Measurements from ENCODE around the gene RAMP3.
"Not testable (repeated sequence)": the region's sequence is repeated elsewhere in the genome, so short reads cannot be mapped to it uniquely, and the experiment has no call there.

The RAMP3 gene

DNA sequence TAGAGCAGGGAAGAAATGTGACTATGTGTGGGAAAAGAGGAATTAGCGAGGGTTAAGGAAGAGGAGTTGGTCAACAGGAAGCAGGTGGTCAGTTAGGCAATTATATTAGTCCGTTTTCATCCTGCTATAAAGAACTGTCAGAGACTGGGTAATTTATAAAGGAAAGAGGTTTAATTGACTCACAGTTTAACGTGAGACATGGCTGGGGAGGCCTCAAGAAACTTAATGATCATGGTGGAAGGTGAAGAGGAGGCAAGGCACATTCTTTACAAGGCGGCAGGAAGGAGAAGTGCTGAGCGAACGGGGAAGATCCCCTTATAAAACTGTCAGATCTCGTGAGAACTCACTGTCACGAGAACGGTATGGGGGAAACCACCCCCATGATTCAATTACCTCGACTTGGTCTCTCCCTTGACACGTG, 35.0 kb downstream of the RAMP3 start:
- no peaks in the 10 kb centered on the region for H3K9me3 ChIP-seq (ENCODE audit: insufficient read depth, low read depth, low read length)
- H3K27ac ChIP-seq (ENCODE audit: low read length), result no peak overlapping the region
- H3K4me3 ChIP-seq (ENCODE audit: low read length), result no peak overlapping the region
- no peaks in the 10 kb centered on the region for H3K27me3 ChIP-seq (ENCODE audit: insufficient read depth, low read length)
- H3K4me1 ChIP-seq (ENCODE audit: insufficient read depth, low read length), result no peaks in the 10 kb centered on the region
- H3K36me3 ChIP-seq (ENCODE audit: insufficient read depth, low read depth, low read length), result no peaks in the 10 kb centered on the region
- H3K9ac ChIP-seq (ENCODE audit: low read depth, low read length), result no peak overlapping the region

DNA sequence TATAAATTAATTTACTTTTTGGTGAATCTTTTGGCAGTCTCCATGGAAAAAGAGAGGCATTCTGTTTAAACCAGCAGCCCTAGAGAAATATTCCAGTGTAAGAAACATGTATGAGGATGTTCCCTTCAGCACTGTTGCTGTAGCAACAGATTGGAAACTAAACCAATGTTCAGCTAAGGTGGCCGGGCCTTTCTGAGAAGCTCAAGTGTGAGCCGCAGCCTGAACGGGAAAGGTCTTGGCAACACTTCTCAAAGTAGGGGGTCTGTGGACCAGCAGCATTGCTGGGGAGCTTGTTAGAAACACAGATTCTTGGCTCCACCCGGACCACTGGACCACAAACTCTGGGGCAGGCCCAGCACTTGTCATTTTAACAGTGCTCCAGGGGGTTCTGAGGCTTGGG, 36.2 kb downstream of the RAMP3 start:
- no peaks in the 10 kb centered on the region for H3K36me3 ChIP-seq (ENCODE audit: insufficient read depth, low read depth, low read length)
- H3K4me1 ChIP-seq (ENCODE audit: insufficient read depth, low read length), result no peaks in the 10 kb centered on the region
- H3K9me3 ChIP-seq (ENCODE audit: insufficient read depth, low read depth, low read length), result no peaks in the 10 kb centered on the region
- H3K4me3 ChIP-seq (ENCODE audit: low read length), result no peak overlapping the region
- no peak overlapping the region for H3K9ac ChIP-seq (ENCODE audit: low read depth, low read length)
- H3K27ac ChIP-seq (ENCODE audit: low read length), result no peak overlapping the region
- no peaks in the 10 kb centered on the region for H3K27me3 ChIP-seq (ENCODE audit: insufficient read depth, low read length)

DNA sequence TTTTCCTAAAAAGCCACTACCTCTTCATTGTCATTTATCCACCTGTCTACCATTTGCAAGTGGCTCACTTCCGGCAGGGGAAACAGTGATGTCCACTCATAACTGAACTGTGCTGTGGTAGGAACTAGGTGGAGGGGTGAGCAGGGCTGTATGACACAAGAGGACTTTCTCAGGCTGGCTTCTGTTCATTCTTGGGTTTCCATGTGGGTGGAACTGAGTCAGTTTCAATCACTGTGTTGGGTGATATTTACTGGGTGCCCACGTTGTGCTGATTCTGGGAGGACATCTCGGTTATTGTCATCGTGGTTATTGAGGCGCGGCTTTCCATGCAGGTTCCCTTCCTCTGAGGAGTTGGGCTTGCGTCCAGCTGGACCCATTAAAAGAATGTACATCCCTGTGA, 38.8 kb downstream of the RAMP3 start:
- H3K27ac ChIP-seq (ENCODE audit: low read length), result no peak overlapping the region
- no peak overlapping the region for H3K4me3 ChIP-seq (ENCODE audit: low read length)
- no peaks in the 10 kb centered on the region for H3K27me3 ChIP-seq (ENCODE audit: insufficient read depth, low read length)
- H3K4me1 ChIP-seq (ENCODE audit: insufficient read depth, low read length), result no peaks in the 10 kb centered on the region
- H3K9ac ChIP-seq (ENCODE audit: low read depth, low read length), result no peak overlapping the region
- H3K36me3 ChIP-seq (ENCODE audit: insufficient read depth, low read depth, low read length), result no peaks in the 10 kb centered on the region
- no peaks in the 10 kb centered on the region for H3K9me3 ChIP-seq (ENCODE audit: insufficient read depth, low read depth, low read length)

- H3K4me3 ChIP-seq (ENCODE audit: low read length), result no peak overlapping the region
- H3K27me3 ChIP-seq (ENCODE audit: insufficient read depth, low read length), result no peaks in the 10 kb centered on the region
- no peaks in the 10 kb centered on the region for H3K36me3 ChIP-seq (ENCODE audit: insufficient read depth, low read depth, low read length)
- no peaks in the 10 kb centered on the region for H3K4me1 ChIP-seq (ENCODE audit: insufficient read depth, low read length)
- H3K9me3 ChIP-seq (ENCODE audit: insufficient read depth, low read depth, low read length), result no peaks in the 10 kb centered on the region
- H3K27ac ChIP-seq (ENCODE audit: low read length), result no peak overlapping the region
- H3K9ac ChIP-seq (ENCODE audit: low read depth, low read length), result no peak overlapping the region
Observed at GRCh38 chr7:45197461-45197860, 39.9 kb downstream of the RAMP3 start.

DNA sequence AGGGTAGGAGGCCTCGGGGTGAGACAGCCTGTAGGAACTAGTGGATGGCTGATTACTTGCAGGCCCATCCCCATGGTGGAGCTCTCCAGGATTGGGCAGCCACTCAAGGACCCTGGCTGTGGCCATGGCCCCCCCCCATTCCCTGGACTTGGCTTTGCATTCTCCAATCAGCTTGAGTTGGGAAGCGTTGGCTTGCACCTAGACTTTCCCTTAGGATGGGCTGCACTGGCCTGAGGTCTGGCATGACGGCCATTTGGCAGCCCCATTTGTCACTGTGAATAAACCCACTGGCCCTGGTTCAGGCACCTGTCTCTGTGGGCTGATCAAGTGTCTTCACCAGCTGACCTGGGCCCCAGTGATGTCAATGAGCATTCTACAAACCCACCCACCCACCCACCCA, 41.4 kb downstream of the RAMP3 start:
- H3K4me3 ChIP-seq (ENCODE audit: low read length), result no peak overlapping the region
- no peaks in the 10 kb centered on the region for H3K9me3 ChIP-seq (ENCODE audit: insufficient read depth, low read depth, low read length)
- H3K36me3 ChIP-seq (ENCODE audit: insufficient read depth, low read depth, low read length), result no peaks in the 10 kb centered on the region
- H3K4me1 ChIP-seq (ENCODE audit: insufficient read depth, low read length), result no peaks in the 10 kb centered on the region
- no peak overlapping the region for H3K27ac ChIP-seq (ENCODE audit: low read length)
- H3K27me3 ChIP-seq (ENCODE audit: insufficient read depth, low read length), result no peaks in the 10 kb centered on the region
- H3K9ac ChIP-seq (ENCODE audit: low read depth, low read length), result no peak overlapping the region

DNA sequence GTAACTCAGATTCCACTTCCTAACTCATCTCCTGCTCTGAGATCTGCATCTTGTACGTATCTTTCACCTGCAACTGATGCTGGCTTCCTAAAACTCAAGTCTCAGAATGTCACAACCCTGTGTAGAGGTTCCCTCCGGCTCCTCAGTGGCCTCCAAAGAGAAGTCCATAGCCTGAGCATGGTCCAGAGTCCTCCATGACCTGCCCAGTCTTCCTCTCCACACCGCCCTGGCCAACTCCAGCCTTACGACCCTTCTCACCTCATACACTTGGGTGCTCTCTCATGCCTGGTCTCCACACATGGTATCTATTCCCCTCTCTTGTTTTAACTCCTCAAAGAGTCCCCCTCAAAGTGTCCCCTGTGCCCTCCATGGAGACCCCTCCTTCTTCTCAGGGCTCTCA, 41.9 kb downstream of the RAMP3 start:
- Histone ChIP-seq H3K9ac (ENCODE audit: low read depth, low read length) (no peak overlapping the region), H3K27me3 (ENCODE audit: insufficient read depth, low read length) (no peaks in the 10 kb centered on the region), H3K4me3 (ENCODE audit: low read length) (no peak overlapping the region), H3K27ac (ENCODE audit: low read length) (no peak overlapping the region), H3K4me1 (ENCODE audit: insufficient read depth, low read length) (no peaks in the 10 kb centered on the region), H3K9me3 (ENCODE audit: insufficient read depth, low read depth, low read length) (no peaks in the 10 kb centered on the region), H3K36me3 (ENCODE audit: insufficient read depth, low read depth, low read length) (no peaks in the 10 kb centered on the region)

DNA sequence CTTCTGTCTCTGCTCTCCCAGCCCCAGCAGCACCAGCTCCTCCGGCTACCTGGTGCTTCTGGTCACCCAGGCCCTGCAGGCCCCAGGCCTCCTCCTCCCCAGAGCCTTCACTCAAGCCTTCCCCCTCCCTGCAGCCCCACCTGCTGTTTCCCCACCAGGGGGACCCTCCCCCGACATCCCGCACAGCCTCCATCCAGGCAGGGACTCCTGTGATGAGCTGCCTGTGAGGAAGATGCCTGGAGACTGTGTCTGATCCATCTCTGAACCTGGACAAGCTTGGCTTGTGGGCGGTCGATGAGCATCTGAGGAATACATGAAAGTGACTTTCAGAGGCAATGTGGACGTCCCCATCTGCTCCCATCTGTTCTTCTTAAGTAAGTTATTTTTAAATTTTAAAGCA, 45.0 kb downstream of the RAMP3 start:
- no peak overlapping the region for H3K4me3 ChIP-seq (ENCODE audit: low read length)
- H3K27ac ChIP-seq (ENCODE audit: low read length), result no peak overlapping the region
- H3K9ac ChIP-seq (ENCODE audit: low read depth, low read length), result no peak overlapping the region
- H3K36me3 ChIP-seq (ENCODE audit: insufficient read depth, low read depth, low read length), result no peaks in the 10 kb centered on the region
- H3K27me3 ChIP-seq (ENCODE audit: insufficient read depth, low read length), result no peaks in the 10 kb centered on the region
- H3K9me3 ChIP-seq (ENCODE audit: insufficient read depth, low read depth, low read length), result no peaks in the 10 kb centered on the region
- no peaks in the 10 kb centered on the region for H3K4me1 ChIP-seq (ENCODE audit: insufficient read depth, low read length)

- Histone ChIP-seq H3K4me1 (ENCODE audit: insufficient read depth, low read length) (no peaks in the 10 kb centered on the region), H3K27ac (ENCODE audit: low read length) (no peak overlapping the region), H3K9me3 (ENCODE audit: insufficient read depth, low read depth, low read length) (no peaks in the 10 kb centered on the region), H3K4me3 (ENCODE audit: low read length) (no peak overlapping the region), H3K36me3 (ENCODE audit: insufficient read depth, low read depth, low read length) (no peaks in the 10 kb centered on the region), H3K9ac (ENCODE audit: low read depth, low read length) (no peak overlapping the region), H3K27me3 (ENCODE audit: insufficient read depth, low read length) (peaks cover 2% of the 10 kb centered on the region; the same call in 1 of the 2 replicates)
Observed at GRCh38 chr7:45203036-45203435, 45.4 kb downstream of the RAMP3 start.

DNA sequence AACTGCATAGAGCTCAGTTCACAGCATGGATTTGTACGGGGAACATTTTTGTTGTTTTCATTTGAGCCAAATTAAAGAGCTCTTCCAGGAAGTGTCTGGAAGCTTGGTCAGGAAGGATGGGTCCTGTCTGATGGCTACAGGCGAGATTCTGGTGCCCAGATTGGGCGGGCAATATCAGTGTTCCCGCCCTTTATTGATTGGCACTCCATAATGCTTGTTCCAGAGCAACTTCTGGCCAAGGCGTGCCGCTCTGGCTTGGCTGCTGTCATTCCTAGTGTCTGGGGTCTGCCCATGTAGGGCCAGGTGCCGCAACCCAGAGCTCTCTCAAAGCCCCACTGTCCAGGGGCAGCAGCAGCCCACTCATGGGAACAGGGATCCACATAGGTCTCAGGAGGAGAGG, 45.9 kb downstream of the RAMP3 start:
- H3K27me3 ChIP-seq (ENCODE audit: insufficient read depth, low read length), result peaks cover 6% of the 10 kb centered on the region; the same call in 1 of the 2 replicates
- H3K9me3 ChIP-seq (ENCODE audit: insufficient read depth, low read depth, low read length), result no peaks in the 10 kb centered on the region
- no peaks in the 10 kb centered on the region for H3K4me1 ChIP-seq (ENCODE audit: insufficient read depth, low read length)
- no peak overlapping the region for H3K27ac ChIP-seq (ENCODE audit: low read length)
- no peaks in the 10 kb centered on the region for H3K36me3 ChIP-seq (ENCODE audit: insufficient read depth, low read depth, low read length)
- no peak overlapping the region for H3K9ac ChIP-seq (ENCODE audit: low read depth, low read length)
- H3K4me3 ChIP-seq (ENCODE audit: low read length), result no peak overlapping the region

DNA sequence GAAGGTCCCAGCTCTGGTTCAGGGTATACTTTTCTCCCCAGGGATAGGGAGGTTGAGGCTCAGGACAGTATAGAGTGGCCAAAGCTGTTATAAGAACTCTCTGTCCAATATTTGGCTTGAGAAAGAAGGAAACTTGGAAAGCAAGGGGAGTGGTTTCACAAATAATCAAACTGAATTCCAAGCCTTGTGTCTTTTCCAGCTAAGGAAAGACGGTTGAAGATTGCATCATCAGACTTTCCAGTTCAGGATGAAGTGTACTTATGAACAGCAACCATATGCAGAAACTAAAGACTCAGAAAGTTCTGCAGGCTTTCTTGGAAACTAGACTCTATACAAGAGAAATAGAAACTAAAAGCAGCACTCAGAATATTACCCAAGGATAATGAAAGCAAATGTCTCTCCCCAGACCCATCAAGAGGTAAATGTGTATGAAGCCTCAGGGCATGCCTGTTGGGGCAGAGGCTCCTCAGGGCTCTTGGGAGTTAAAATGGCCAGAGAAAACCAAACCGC, 46.4 kb downstream of the RAMP3 start:
- no peak overlapping the region for H3K4me3 ChIP-seq (ENCODE audit: low read length)
- peaks cover 6% of the 10 kb centered on the region; the same call in 1 of the 2 replicates for H3K27me3 ChIP-seq (ENCODE audit: insufficient read depth, low read length)
- H3K9me3 ChIP-seq (ENCODE audit: insufficient read depth, low read depth, low read length), result no peaks in the 10 kb centered on the region
- no peak overlapping the region for H3K27ac ChIP-seq (ENCODE audit: low read length)
- H3K9ac ChIP-seq (ENCODE audit: low read depth, low read length), result no peak overlapping the region
- no peaks in the 10 kb centered on the region for H3K36me3 ChIP-seq (ENCODE audit: insufficient read depth, low read depth, low read length)
- H3K4me1 ChIP-seq (ENCODE audit: insufficient read depth, low read length), result no peaks in the 10 kb centered on the region

- H3K36me3 ChIP-seq (ENCODE audit: insufficient read depth, low read depth, low read length); H3K27ac ChIP-seq (ENCODE audit: low read length); H3K9me3 ChIP-seq (ENCODE audit: insufficient read depth, low read depth, low read length); H3K4me1 ChIP-seq (ENCODE audit: insufficient read depth, low read length); H3K4me3 ChIP-seq (ENCODE audit: low read length); H3K9ac ChIP-seq (ENCODE audit: low read depth, low read length); H3K27me3 ChIP-seq (ENCODE audit: insufficient read depth, low read length): not testable (repeated sequence)
Observed at GRCh38 chr7:45206266-45206665, 48.7 kb downstream of the RAMP3 start.

DNA sequence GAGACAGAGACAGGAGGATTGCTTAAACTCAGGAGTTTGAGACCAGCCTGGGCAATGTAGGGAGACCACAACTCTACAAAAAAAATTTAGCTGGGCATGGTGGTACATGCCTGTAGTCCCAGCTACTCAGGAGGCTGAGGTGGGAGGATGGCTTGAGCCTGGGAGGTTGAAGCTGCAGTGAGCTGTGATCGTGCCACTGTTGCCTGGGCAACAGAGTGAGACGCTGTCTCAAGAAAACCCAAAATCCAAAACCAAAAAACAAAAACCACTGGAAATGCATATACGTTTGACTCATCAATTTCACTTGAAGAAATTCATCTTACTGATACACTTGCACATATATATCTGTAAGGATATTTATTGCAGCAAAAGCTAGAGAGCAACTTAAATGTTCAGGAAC, 52.3 kb downstream of the RAMP3 start:
- not testable (repeated sequence) for H3K4me1 ChIP-seq (ENCODE audit: insufficient read depth, low read length); H3K4me3 ChIP-seq (ENCODE audit: low read length); H3K9me3 ChIP-seq (ENCODE audit: insufficient read depth, low read depth, low read length); H3K9ac ChIP-seq (ENCODE audit: low read depth, low read length); H3K36me3 ChIP-seq (ENCODE audit: insufficient read depth, low read depth, low read length); H3K27ac ChIP-seq (ENCODE audit: low read length)
- H3K27me3 ChIP-seq (ENCODE audit: insufficient read depth, low read length), result peaks cover 15% of the 10 kb centered on the region

DNA sequence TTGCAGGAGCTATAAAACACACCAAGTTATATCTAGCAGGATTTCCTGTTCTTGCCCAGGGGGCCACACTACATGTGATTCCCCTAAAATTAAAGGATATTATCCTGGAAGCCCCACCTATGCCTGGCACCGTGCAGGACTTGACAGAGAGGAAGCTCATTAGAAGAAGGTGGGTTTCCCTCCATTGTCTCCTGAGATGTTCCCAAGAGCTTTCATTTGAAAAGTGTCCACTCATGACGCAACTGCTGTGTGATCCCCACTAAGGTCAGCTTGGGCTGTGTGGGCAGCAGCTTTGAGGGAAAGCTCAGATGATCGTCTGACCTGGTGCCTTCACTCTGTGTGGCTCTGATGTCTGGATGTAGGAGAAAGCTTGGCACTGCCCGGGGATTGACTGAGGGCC, 53.5 kb downstream of the RAMP3 start:
- H3K27me3 ChIP-seq (ENCODE audit: insufficient read depth, low read length), result peaks cover 26% of the 10 kb centered on the region
- H3K4me1 ChIP-seq (ENCODE audit: insufficient read depth, low read length), result no peaks in the 10 kb centered on the region
- no peaks in the 10 kb centered on the region for H3K36me3 ChIP-seq (ENCODE audit: insufficient read depth, low read depth, low read length)
- no peak overlapping the region for H3K4me3 ChIP-seq (ENCODE audit: low read length)
- no peak overlapping the region for H3K9ac ChIP-seq (ENCODE audit: low read depth, low read length)
- H3K9me3 ChIP-seq (ENCODE audit: insufficient read depth, low read depth, low read length), result no peaks in the 10 kb centered on the region
- H3K27ac ChIP-seq (ENCODE audit: low read length), result no peak overlapping the region
